ENCODE data around the gene DYNLL1.
"Not testable (repeated sequence)": the region's sequence is repeated elsewhere in the genome, so short reads cannot be mapped to it uniquely, and the experiment has no call there.

The DYNLL1 gene

GRCh38 chr12:120473807-120474615 lies 21.9 kb upstream of the DYNLL1 start:
- no peak for DNase-seq (ENCODE audit: low read depth in 2 of 2)

GRCh38 chr12:120474616-120474960 lies 21.3 kb upstream of the DYNLL1 start:
- DNase-seq (ENCODE audit: low read depth in 2 of 2) = no peak

- DNase-seq (ENCODE audit: low read depth in 2 of 2) = no peak
Measured at GRCh38 chr12:120475643-120476042, 20.3 kb upstream of the DYNLL1 start.

GRCh38 chr12:120479458-120479857 lies 16.5 kb upstream of the DYNLL1 start:
- DNase-seq (ENCODE audit: low read depth in 2 of 2) = no peak

GRCh38 chr12:120480211-120480610 lies 15.7 kb upstream of the DYNLL1 start:
- no peak for DNase-seq (ENCODE audit: low read depth in 2 of 2)

GRCh38 chr12:120481022-120481767 lies 14.7 kb upstream of the DYNLL1 start:
- DNase-seq (ENCODE audit: low read depth in 2 of 2) = no peak

- DNase-seq (ENCODE audit: low read depth in 2 of 2) = no peak
Measured at GRCh38 chr12:120483621-120484020, 12.3 kb upstream of the DYNLL1 start.

- DNase-seq (ENCODE audit: low read depth in 2 of 2) = no peak
Measured at GRCh38 chr12:120485961-120486881, 9.7 kb upstream of the DYNLL1 start.

GRCh38 chr12:120487552-120487951 lies 8.4 kb upstream of the DYNLL1 start:
- DNase-seq (ENCODE audit: low read depth in 2 of 2) = not testable (repeated sequence)

- DNase-seq (ENCODE audit: low read depth in 2 of 2) = no peak
Measured at GRCh38 chr12:120488057-120488640, 7.8 kb upstream of the DYNLL1 start.

GRCh38 chr12:120489018-120489417 lies 6.9 kb upstream of the DYNLL1 start:
- no peak for DNase-seq (ENCODE audit: low read depth in 2 of 2)

GRCh38 chr12:120490325-120490724 lies 5.6 kb upstream of the DYNLL1 start:
- DNase-seq (ENCODE audit: low read depth in 2 of 2) = no peak

GRCh38 chr12:120490833-120491512 lies 4.9 kb upstream of the DYNLL1 start:
- DNase-seq (ENCODE audit: low read depth in 2 of 2) = no peak

- no peak for DNase-seq (ENCODE audit: low read depth in 2 of 2)
Measured at GRCh38 chr12:120495186-120495730, 655 bp upstream of the DYNLL1 start.

- peak; percentile 22 to 34 for DNase-seq (ENCODE audit: low read depth in 2 of 2)
Measured at GRCh38 chr12:120496413-120497340, 764 bp downstream of the DYNLL1 start.

- no peak for DNase-seq (ENCODE audit: low read depth in 2 of 2)
Measured at GRCh38 chr12:120497524-120498150, 1.7 kb downstream of the DYNLL1 start.

- no peak for DNase-seq (ENCODE audit: low read depth in 2 of 2)
Measured at GRCh38 chr12:120498870-120499515, 3.1 kb downstream of the DYNLL1 start.

- DNase-seq (ENCODE audit: low read depth in 2 of 2) = no peak
Measured at GRCh38 chr12:120500581-120500980, 4.7 kb downstream of the DYNLL1 start.

GRCh38 chr12:120504587-120504986 lies 8.7 kb downstream of the DYNLL1 start:
- no peak for DNase-seq (ENCODE audit: low read depth in 2 of 2)
